ENCODE data around the gene ANKRD34A. TPM values are rescaled to one million over a fixed set of nuclear protein-coding genes. Genes with fewer than 3 reads are reported as not detected.

Gene ANKRD34A
- total and polyA plus RNA-seq, 2 of the 13 experiments (the other 11 are each of a cell fraction or from before 2014, with no cell fraction given) = 0.05 to 0.07 TPM

DNA sequence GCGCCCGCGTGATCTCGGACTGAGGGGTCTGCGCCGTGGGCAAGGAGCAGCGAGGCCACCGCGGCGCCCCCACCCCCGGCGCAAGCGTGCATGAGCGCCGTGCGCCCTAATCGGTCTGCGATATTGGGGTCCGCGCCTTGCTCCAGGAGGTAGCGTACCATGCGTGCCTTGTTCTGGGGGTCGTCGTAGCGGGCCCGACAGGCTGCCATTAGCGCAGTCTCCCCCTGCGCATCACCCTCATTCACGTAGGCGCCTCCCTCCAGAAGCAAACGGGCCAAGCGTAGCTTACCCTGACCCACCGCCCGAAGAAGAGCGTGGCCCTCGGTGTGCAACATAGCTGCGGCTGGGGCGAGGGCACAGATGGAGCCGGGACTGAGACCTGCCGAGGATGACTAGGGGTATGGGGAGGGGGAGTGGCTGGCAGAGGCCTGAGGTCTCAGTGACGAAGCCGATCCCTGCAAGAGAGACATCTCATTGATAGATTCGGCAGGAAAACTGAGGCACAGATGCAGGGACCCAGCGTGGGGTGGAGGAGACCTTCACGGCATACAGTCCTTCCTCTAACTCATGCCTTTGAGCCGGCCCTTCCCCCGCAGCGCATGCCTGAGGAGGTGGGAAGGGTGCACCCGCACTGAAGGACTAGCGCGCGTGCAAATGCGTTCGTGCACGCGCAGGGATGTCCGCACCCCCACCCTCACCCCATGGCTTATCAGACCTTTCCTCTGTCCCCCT, 2.8 kb downstream of the ANKRD34A start (continued):
- TF ChIP-seq DBP (CRISPR knock-in tag; IDR thresholded peaks at IDR 0.05; ENCODE audit: not compliant biosample characterization) (no peak), ZNF598 (CRISPR knock-in tag; IDR thresholded peaks at IDR 0.05; ENCODE audit: borderline replicate concordance) (no peak), KAT8 (CRISPR knock-in tag; IDR thresholded peaks at IDR 0.05) (no peak), SP140L (CRISPR knock-in tag; IDR thresholded peaks at IDR 0.05; ENCODE audit: borderline replicate concordance) (no peak), ASH2L (IDR thresholded peaks at IDR 0.05; ENCODE audit: insufficient read length, low read depth, low read length) (no peak), ZNF180 (CRISPR knock-in tag; IDR thresholded peaks at IDR 0.05; ENCODE audit: borderline replicate concordance, low read depth) (no peak), NFE2L1 (CRISPR knock-in tag; IDR thresholded peaks at IDR 0.05; ENCODE audit: borderline replicate concordance) (no peak), ZNF777 (CRISPR knock-in tag; IDR thresholded peaks at IDR 0.05) (no peak), ZNF546 (CRISPR knock-in tag; conservative IDR thresholded peaks at IDR 0.05) (no peak), ZNF749 (CRISPR knock-in tag; IDR thresholded peaks at IDR 0.05; ENCODE audit: borderline replicate concordance) (no peak), IRF2 (CRISPR knock-in tag; IDR thresholded peaks at IDR 0.05) (no peak), BHLHE40 (IDR thresholded peaks at IDR 0.05; ENCODE audit: low read length) (no peak), ZNF713 (CRISPR knock-in tag; IDR thresholded peaks at IDR 0.05) (no peak), ZNF556 (CRISPR knock-in tag; IDR thresholded peaks at IDR 0.05; ENCODE audit: borderline replicate concordance) (0 out of 2 replicates have a peak, but pooled peaks have one; percentile 31), MTA3 (CRISPR knock-in tag; IDR thresholded peaks at IDR 0.05) (no peak), CENPBD1 (CRISPR knock-in tag; IDR thresholded peaks at IDR 0.05; ENCODE audit: borderline replicate concordance, low read depth) (no peak), ZNF891 (CRISPR knock-in tag; IDR thresholded peaks at IDR 0.05) (peak; percentile 28; the same call in 1 of the 2 replicates)
- TF ChIP-seq, protein P1, sequence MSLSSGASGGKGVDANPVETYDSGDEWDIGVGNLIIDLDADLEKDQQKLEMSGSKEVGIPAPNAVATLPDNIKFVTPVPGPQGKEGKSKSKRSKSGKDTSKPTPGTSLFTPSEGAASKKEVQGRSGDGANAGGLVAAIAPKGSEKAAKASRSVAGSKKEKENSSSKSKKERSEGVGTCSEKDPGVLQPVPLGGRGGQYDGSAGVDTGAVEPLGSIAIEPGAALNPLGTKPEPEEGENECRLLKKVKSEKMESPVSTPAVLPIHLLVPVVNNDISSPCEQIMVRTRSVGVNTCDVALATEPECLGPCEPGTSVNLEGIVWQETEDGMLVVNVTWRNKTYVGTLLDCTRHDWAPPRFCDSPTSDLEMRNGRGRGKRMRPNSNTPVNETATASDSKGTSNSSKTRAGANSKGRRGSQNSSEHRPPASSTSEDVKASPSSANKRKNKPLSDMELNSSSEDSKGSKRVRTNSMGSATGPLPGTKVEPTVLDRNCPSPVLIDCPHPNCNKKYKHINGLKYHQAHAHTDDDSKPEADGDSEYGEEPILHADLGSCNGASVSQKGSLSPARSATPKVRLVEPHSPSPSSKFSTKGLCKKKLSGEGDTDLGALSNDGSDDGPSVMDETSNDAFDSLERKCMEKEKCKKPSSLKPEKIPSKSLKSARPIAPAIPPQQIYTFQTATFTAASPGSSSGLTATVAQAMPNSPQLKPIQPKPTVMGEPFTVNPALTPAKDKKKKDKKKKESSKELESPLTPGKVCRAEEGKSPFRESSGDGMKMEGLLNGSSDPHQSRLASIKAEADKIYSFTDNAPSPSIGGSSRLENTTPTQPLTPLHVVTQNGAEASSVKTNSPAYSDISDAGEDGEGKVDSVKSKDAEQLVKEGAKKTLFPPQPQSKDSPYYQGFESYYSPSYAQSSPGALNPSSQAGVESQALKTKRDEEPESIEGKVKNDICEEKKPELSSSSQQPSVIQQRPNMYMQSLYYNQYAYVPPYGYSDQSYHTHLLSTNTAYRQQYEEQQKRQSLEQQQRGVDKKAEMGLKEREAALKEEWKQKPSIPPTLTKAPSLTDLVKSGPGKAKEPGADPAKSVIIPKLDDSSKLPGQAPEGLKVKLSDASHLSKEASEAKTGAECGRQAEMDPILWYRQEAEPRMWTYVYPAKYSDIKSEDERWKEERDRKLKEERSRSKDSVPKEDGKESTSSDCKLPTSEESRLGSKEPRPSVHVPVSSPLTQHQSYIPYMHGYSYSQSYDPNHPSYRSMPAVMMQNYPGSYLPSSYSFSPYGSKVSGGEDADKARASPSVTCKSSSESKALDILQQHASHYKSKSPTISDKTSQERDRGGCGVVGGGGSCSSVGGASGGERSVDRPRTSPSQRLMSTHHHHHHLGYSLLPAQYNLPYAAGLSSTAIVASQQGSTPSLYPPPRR (CRISPR knock-in tag; IDR thresholded peaks at IDR 0.05; ENCODE audit: borderline replicate concordance) = 0 out of 2 replicates have a peak, but pooled peaks have one; percentile 16
- TF ChIP-seq, protein P2, sequence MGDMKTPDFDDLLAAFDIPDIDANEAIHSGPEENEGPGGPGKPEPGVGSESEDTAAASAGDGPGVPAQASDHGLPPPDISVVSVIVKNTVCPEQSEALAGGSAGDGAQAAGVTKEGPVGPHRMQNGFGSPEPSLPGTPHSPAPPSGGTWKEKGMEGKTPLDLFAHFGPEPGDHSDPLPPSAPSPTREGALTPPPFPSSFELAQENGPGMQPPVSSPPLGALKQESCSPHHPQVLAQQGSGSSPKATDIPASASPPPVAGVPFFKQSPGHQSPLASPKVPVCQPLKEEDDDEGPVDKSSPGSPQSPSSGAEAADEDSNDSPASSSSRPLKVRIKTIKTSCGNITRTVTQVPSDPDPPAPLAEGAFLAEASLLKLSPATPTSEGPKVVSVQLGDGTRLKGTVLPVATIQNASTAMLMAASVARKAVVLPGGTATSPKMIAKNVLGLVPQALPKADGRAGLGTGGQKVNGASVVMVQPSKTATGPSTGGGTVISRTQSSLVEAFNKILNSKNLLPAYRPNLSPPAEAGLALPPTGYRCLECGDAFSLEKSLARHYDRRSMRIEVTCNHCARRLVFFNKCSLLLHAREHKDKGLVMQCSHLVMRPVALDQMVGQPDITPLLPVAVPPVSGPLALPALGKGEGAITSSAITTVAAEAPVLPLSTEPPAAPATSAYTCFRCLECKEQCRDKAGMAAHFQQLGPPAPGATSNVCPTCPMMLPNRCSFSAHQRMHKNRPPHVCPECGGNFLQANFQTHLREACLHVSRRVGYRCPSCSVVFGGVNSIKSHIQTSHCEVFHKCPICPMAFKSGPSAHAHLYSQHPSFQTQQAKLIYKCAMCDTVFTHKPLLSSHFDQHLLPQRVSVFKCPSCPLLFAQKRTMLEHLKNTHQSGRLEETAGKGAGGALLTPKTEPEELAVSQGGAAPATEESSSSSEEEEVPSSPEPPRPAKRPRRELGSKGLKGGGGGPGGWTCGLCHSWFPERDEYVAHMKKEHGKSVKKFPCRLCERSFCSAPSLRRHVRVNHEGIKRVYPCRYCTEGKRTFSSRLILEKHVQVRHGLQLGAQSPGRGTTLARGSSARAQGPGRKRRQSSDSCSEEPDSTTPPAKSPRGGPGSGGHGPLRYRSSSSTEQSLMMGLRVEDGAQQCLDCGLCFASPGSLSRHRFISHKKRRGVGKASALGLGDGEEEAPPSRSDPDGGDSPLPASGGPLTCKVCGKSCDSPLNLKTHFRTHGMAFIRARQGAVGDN (CRISPR knock-in tag; IDR thresholded peaks at IDR 0.05) = peak; percentile 62
